ENCODE results near the gene NRARP.

The NRARP gene

GRCh38 chr9:137297966-137298365, 4.1 kb downstream of the NRARP start:
- FAIRE-seq = no peak

GRCh38 chr9:137296670-137297664, 5.1 kb downstream of the NRARP start:
- FAIRE-seq = no peak

- FAIRE-seq = no peak
Observed at GRCh38 chr9:137295849-137296669, 6.0 kb downstream of the NRARP start.

GRCh38 chr9:137295238-137295811, 6.7 kb downstream of the NRARP start:
- no peak for FAIRE-seq

DNA sequence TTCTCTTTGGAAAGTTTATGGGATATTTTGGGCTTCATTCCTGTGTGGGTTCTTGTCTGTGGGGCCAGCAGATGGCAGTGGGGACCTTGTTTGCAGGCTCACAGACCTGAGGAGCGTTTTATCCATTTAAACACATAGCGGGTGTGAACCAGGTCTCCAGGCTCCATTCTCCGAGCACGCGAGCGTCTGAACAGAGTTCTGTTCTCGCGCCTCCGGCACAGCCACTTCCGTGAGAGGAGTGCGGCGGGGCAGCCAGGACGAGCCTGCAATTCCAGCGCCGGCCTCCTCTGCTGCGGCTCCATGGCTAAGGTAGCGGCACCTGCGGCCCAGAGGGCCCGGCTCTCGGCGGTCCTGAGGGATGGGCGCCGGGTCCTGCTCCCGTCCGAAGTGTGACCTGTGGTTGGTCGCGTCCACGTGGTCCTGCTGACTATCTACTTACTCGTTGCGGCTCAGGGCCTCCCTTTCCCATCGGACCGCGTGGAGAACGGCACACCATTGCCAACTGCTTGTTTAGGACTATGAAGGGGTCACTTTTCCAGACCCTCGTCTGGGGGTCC, 7.3 kb downstream of the NRARP start:
- no peak for FAIRE-seq

DNA sequence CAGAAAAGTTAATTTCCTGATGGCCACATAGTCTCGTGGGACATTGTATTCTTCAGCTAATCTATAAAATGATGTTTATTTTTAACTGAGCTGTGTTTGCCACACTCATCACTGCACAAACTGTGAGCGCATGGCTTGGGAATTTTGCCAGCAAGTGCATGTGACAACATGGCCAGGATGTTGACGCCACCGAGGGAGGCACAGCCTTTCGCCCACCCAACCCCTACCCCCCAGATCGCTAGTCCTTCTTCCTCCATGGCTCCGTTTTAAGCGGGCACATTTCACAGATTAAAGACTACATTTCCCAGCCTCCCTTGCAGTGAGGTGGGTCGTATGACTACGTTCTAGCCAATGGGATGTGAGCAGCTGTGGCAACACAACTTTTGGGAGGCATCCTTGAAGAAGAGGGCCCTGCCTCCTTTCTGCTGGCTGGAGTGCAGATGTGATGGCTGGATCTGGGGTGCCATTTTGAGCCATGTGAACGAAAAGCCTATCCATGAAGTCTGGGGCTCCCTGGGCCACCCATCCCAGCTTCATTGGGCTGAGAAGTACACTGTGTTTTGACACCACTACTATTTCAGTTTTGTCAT, 7.9 kb downstream of the NRARP start:
- FAIRE-seq = no peak

GRCh38 chr9:137293482-137294090, 8.5 kb downstream of the NRARP start:
- peak; percentile 86 for FAIRE-seq

GRCh38 chr9:137293094-137293481, 9.0 kb downstream of the NRARP start:
- no peak for FAIRE-seq

- no peak for FAIRE-seq
Observed at GRCh38 chr9:137286975-137287383, 15.1 kb downstream of the NRARP start.

- FAIRE-seq = no peak
Observed at GRCh38 chr9:137281345-137282116, 20.5 kb downstream of the NRARP start.

DNA sequence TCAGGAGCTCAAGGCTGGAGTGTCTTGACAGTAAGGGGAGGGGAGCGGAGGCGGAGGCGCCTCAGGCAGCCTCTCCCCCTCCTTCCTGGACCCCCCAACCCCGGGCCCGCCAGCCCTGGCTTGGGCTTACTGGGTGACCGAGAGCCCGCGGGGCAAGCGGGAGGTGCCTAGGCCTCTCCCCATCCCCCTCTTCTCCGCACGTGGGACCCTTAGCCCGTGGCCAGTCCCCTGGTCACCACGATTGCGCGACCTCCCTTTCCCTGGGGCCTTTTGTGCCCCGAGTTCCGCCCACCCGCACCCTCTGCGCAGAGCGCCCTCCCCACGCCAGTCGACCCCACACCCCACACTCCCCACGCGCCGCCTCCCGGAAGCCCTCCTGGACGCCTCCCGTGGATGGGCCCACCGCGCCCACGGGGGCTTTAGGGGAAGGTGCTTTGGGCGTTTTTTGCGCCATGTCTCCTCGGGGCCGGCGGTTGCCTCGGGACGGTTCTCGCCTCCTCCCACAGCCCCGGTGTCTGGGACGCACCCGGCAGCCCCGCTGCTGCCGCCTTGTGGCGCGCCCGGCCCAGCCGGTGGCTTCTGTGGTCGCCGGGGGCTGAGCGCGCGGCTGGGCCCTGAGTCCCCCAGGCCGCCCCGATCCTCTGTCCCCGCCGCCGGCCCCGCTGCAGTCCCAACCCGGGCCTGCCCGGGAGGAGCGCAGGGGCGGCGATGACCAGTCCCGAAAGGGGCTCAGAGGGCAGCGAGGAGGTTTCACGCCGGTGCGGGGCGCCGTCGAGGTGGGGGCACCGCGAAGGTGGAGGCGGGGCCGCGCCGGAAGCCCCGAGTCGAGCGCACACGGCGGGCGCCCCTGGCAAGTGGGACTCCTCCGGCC, 21.4 kb downstream of the NRARP start:
- FAIRE-seq = no peak

DNA sequence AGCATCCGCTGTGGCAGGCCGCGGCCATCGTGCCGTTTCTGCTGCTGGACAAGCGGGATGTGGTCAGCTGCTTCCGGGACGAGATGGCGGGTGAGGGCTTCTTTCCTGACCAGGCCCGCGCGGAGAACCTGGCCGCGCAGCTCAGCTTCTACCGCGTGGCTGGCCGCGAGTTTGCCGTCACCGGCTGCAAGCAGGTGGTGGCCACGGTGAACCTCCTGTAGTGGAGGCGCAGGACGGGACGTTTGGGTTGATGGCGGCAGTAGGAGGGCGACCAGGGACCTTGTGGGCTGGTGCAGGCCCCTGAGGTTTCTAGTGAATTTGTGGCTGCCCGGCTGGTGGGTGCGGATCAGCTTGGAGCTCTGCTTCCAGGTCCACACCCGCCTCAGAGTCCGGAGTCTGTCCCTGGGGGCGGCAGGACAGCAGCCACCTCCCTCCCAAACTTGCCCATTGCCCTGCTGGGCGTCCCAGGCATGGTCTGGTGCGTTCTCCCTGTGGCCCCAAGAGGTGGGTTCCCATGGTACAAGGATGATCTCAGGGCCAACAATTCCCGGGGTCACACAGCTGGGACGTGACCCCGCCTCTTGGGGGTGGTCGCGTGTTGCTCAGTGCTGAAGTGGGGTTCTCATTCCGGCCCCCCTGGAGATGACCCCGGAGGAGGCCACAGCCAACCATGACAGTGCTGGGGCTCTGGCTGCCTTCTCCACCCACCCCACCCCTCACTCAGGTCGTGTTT, 22.2 kb downstream of the NRARP start:
- FAIRE-seq = no peak

DNA sequence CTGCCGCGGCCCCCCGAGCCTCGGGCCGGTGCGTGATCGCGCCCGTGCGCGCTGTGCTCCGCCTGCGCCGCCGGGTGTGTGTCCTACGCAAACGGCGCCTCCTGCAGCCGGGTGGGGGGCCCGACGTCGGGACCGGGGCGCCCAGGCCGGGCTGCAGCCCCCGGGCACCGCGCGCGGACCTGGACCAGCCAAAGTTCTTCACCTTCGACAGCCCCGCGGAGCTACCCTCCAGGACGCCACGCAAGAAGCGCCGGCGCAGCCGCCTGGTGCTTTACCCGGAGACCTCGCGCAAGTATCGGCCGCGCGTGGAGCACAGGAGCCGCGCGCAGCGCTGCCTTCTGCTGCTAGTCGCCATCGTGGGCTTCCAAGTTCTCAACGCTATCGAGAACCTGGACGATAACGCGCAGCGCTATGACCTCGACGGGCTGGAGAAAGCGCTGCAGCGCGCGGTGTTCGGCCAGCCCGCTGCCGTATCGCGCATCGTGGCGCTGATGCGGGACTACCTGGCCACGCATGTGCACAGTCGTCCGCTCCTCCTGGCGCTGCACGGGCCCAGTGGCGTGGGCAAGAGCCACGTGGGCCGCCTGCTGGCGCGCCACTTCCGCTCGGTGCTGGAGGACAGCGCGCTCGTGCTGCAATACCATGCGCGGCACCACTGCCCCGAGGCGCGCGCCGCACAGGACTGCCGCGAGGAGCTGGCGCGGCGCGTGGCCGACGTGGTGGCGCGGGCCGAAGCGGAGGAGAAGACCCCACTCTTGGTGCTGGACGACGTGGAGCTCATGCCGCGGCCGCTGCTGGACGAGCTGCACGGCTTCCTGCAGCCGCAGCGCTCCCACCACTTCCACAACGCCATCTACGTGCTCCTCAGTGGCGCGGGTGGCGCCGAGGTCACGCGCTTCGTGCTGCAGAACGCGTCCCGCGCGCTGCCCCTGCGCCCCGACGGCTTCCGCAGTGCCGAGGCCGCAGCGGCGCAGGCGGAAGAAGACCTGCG, 23.1 kb downstream of the NRARP start:
- no peak for FAIRE-seq

DNA sequence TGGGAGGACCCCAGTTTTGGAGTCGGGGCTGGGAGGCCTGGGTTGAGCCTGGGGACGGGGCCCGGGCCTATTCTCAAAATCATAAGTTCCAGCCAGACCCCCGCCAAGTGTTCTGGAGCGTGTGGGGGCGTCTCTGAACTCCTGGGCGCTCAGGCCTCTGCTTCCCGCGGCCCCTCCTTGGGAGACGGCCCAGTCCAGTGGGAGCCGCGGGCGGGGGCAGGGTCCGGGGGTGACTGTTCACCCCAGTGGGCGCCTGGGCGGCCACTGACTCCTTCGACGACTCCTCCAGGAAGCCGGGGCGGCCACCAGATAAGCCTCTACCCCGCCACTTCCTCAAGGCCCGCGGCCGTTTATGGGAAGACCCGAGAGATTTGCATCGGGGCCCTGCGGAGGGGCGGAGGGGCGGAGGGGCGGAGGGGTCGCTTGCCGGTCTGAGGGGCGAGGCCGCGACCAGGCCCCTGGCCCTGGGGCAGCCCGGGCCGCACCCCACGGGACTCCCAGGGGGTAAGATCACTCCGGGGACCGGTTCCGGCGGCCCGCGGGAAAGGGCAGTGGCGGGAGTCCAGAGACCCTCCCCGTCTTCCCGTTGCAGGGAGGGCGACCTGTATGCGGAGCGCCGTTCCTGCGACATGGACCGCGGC, 23.9 kb downstream of the NRARP start:
- FAIRE-seq = no peak

DNA sequence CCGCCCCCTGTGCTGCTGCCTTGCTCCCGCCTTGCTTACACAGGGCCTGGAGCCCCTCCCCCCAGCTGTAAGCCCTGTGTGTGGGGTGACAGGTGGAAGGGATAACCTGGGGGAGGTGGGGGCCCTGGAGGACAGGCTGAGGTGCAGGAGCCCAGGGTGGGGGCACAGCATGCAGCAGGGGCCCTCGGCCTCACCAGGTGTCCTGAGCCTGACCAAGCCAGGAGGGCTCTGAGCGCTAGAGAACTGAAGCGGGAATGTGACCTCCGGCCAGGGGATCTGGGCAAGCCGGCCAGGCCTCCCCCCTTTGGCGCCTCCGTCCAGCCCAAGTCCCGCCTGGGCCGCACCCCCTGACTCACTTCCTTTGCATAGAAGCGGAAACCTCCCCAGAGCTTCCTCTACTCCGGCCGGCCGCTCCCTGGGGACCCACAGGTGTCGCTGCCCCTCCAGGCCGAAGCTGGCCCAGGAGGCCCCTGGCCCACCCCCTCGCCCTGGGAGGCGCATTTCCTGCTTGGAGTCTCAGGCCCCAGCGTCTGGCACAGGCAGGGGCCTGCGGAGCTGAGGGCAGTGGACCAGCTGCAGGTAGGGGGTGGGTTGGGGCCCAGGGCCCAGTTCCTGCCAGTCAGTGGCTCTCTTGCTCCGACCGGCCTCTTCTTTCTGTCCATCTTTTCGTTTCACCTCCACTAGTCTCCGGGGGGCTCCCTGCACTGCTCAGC, 24.6 kb downstream of the NRARP start, which contains the start of gene TOR4A:
Gene TOR4A, plus strand, starts transcription at position 398 of the 713 bp plus-strand sequence. CDS start 964 bp downstream, outside the sequence.
- no peak for FAIRE-seq

DNA sequence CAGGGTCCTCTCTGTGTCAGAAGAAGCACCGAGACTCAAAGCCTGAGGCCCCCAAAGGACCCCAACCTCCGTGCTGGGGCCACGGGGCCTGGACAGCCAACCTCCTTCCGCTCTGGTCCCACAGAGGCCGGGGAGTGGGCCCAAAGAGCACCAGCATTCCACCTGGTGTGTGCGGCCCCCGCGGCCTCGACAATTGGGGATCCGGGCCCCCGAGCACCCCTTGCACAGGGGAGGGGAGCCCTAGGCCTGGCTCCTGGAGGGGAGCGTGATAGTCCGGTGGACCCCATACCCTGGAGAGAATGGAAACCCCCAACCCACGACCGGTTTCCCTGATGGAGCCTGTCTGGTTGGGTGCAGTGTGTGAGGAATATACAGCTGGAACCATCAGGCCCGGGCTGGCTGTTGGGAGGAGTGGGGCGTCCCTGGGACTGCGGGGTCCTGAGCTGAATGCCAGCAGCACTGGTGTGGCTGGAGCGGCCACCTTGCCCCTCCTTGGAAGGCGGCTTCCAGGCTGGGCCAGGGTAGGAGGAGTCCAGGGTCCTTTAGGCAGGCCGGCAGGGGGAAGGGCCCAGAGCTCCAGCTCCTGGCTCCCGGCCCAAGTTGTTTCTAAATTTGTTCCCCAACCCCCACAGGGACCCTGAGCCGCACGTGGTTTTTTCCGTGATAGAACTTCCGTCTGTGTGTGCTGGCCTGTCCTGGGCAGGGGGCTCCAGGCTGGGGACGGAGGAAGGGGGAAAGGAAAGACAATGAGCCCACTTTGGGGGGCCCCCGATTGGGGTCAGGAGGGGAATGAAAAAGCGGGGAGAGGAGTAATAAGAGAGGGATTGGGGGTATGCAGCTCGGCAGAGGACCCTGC, 25.4 kb downstream of the NRARP start:
- FAIRE-seq = no peak
